SK-N-SH (cell line): Measurements from ENCODE around the gene FCRL6. TPM values are rescaled to one million over a fixed set of nuclear protein-coding genes. Genes with fewer than 3 reads are reported as not detected.

Source experiments
- CTCF ChIA-PET: fragments of 300-600, 350-600 bp; formaldehyde crosslinking; extraction: SDS; loops from one replicate; lab custom pipeline; 2021; lab: Yijun Ruan, JAX
- POLR2A ChIA-PET: fragments of 350-600 bp; sonication (Branson Sonifier 250); formaldehyde crosslinking; extraction: SDS; loops from one replicate; lab custom pipeline; 2020; ENCODE audit warnings: antibody characterized with exemption, inconsistent platforms; lab: Yijun Ruan, JAX
- DNase-seq: peaks from one replicate; pipeline ENCODE4 v3.0.0; 2012
- H2AFZ ChIP-seq: fragments of 200-600 bp; sonication (generic); 2 replicates; pipeline ENCODE4 v1.8.1; 2016; ENCODE audit warnings: antibody characterized with exemption, mild to moderate bottlenecking, low read depth
- H3F3A ChIP-seq: fragments of 200-600 bp; sonication (generic); replicated peaks from 2 replicates; pipeline ENCODE3; 2016; ENCODE audit warnings: antibody characterized with exemption, mild to moderate bottlenecking; ENCODE audit not compliant: insufficient read depth
- H3K27ac ChIP-seq, 2 experiments: fragments of 200-500 bp in 1 of 2; fragments of 200-600 bp in 1 of 2; sonication (Bioruptor generic) in 1 of 2; sonication (generic), shearing (Covaris generic) in 1 of 2; 2 replicates each; pipeline versions ENCODE4 v1.5.1 to v1.6.1; 2014 to 2016; ENCODE audit warnings: low read depth in 2 of 2, inconsistent platforms in 1 of 2, low read length in 1 of 2, mild to moderate bottlenecking in 1 of 2, mixed read lengths in 1 of 2
- H3K27me3 ChIP-seq: fragments of 200-600 bp; sonication (generic), shearing (Covaris generic); 2 replicates; pipeline ENCODE4 v1.6.1; 2016; ENCODE audit warnings: mixed run types; ENCODE audit not compliant: insufficient read depth
- H3K36me3 ChIP-seq, 2 experiments: fragments of 200-500 bp in 1 of 2; fragments of 200-600 bp in 1 of 2; sonication (Bioruptor generic) in 1 of 2; sonication (generic) in 1 of 2; replicated peaks in 1 of 2; 2 replicates each; pipeline versions ENCODE3 to v1.5.1; 2014 to 2016; ENCODE audit warnings: low read length in 1 of 2, mild to moderate bottlenecking in 1 of 2; ENCODE audit not compliant: insufficient read depth in 2 of 2, control insufficient read depth in 1 of 2
- H3K4me1 ChIP-seq, 2 experiments: fragments of 200-500 bp in 1 of 2; fragments of 200-600 bp in 1 of 2; sonication (Bioruptor generic) in 1 of 2; sonication (generic), shearing (Covaris generic) in 1 of 2; 2 replicates each; pipeline versions ENCODE4 v1.5.1 to v1.6.1; 2014 to 2016; ENCODE audit warnings: low read depth in 1 of 2, low read length in 1 of 2, mixed run types in 1 of 2; ENCODE audit not compliant: insufficient read depth in 2 of 2, control insufficient read depth in 1 of 2
- H3K4me2 ChIP-seq: fragments of 200-600 bp; sonication (generic), shearing (Covaris generic); 2 replicates; pipeline ENCODE4 v1.6.1; 2017; ENCODE audit warnings: mixed run types
- H3K4me3 ChIP-seq, 2 experiments: fragments of 200-500 bp in 1 of 2; fragments of 200-600 bp in 1 of 2; sonication (Bioruptor generic) in 1 of 2; sonication (generic), shearing (Covaris generic) in 1 of 2; 2 replicates each; pipeline versions ENCODE4 v1.5.1 to v1.8.1; 2014 to 2016; ENCODE audit warnings: low read depth in 2 of 2, inconsistent platforms in 1 of 2, low read length in 1 of 2, mild to moderate bottlenecking in 1 of 2, mixed read lengths in 1 of 2, moderate library complexity in 1 of 2
- H3K79me2 ChIP-seq: fragments of 200-600 bp; sonication (generic); 2 replicates; pipeline ENCODE4 v1.8.1; 2017; ENCODE audit warnings: mild to moderate bottlenecking; ENCODE audit not compliant: insufficient read depth
- H3K9ac ChIP-seq: fragments of 200-600 bp; sonication (generic); 2 replicates; pipeline ENCODE4 v1.6.1; 2017; ENCODE audit warnings: mixed run types
- H3K9me2 ChIP-seq: fragments of 200-600 bp; sonication (generic); 2 replicates; pipeline ENCODE4 v1.6.1; 2017; ENCODE audit warnings: mixed run types
- H3K9me3 ChIP-seq: fragments of 200-600 bp; sonication (generic); 2 replicates; pipeline ENCODE4 v1.6.1; 2017; ENCODE audit warnings: mixed run types, mild to moderate bottlenecking, moderate library complexity
- H4K20me1 ChIP-seq: fragments of 200-600 bp; sonication (generic); 2 replicates; pipeline ENCODE4 v1.6.1; 2017; ENCODE audit warnings: mild to moderate bottlenecking, mixed run types; ENCODE audit not compliant: insufficient read depth
- CHD2 ChIP-seq: fragments of 150-350 bp; IDR thresholded peaks from 2 replicates; pipeline ENCODE4 v1.6.1; 2018; ENCODE audit warnings: low read length; ENCODE audit not compliant: partially characterized antibody
- ELF1 ChIP-seq: IDR thresholded peaks from 2 replicates; pipeline ENCODE4 v1.4.0; 2012
- EZH2phosphoT487 ChIP-seq: fragments of 200-600 bp; sonication (generic); IDR thresholded peaks from 2 replicates; pipeline ENCODE4 v1.6.1; 2017; ENCODE audit warnings: low read depth, mixed run types, mild to moderate bottlenecking, antibody characterized with exemption, moderate library complexity, borderline replicate concordance
- FOXM1 ChIP-seq: IDR thresholded peaks from 2 replicates; pipeline ENCODE4 v1.4.0; 2012; ENCODE audit warnings: low read depth, mild to moderate bottlenecking
- IRF3 ChIP-seq: fragments of 150-350 bp; IDR thresholded peaks from 2 replicates; pipeline ENCODE4 v1.6.1; 2016; ENCODE audit warnings: mild to moderate bottlenecking, low read depth, low read length
- JUND ChIP-seq: IDR thresholded peaks from 2 replicates; pipeline ENCODE4 v1.4.0; 2012
- MAX ChIP-seq: IDR thresholded peaks from 2 replicates; pipeline ENCODE4 v1.4.0; 2012; ENCODE audit warnings: low read depth
- NFIC ChIP-seq: IDR thresholded peaks from 2 replicates; pipeline ENCODE4 v1.4.0; 2012; ENCODE audit warnings: borderline replicate concordance
- RFX5 ChIP-seq: IDR thresholded peaks from 2 replicates; pipeline ENCODE4 v1.6.1; 2012; ENCODE audit warnings: mild to moderate bottlenecking, improper control_type of control experiment, low read length
- SIN3A ChIP-seq: IDR thresholded peaks from 2 replicates; pipeline ENCODE4 v1.6.1; 2012; ENCODE audit warnings: low read depth, mild to moderate bottlenecking, low read length, moderate library complexity, borderline replicate concordance
- SMC3 ChIP-seq: IDR thresholded peaks from 2 replicates; pipeline ENCODE4 v1.6.1; 2012; ENCODE audit warnings: low read depth, low read length, improper control_type of control experiment
- YY1 ChIP-seq: IDR thresholded peaks from 2 replicates; pipeline ENCODE4 v1.4.0; 2012; ENCODE audit warnings: low read depth, mild to moderate bottlenecking
- WGBS: methylation state at CpG from one replicate; pipeline ENCODE4 v1.1.6; 2017; ENCODE audit warnings: low lambda C conversion rate; 5-methylcytosine and 5-hydroxymethylcytosine counted together
- polyA plus RNA-seq, 3 experiments: library from polyadenylated mRNA; depleted of rRNA; stranded (reverse); fragments of >200 nt; gene quantifications; 2 replicates each; pipeline ENCODE4 v1.2.3, GENCODE V29; 2012

FCRL6 gene
- polyA plus RNA-seq, 1 of the 3 experiments (the other 2 are of a cell fraction), result not detected

- Histone ChIP-seq H4K20me1 (no peaks in the 10 kb centered on the region), H3F3A (no peaks in the 10 kb centered on the region), H3K36me3 (no peaks in the 10 kb centered on the region), H3K4me2 (no peak overlapping the region), H3K9ac (no peak overlapping the region), H3K4me3 (no peak overlapping the region), H3K4me1 (no peaks in the 10 kb centered on the region; a peak in 1 of 4 replicates), H2AFZ (no peak overlapping the region), H3K79me2 (no peaks in the 10 kb centered on the region), H3K9me2 (no peaks in the 10 kb centered on the region), H3K27me3 (no peaks in the 10 kb centered on the region), H3K9me3 (no peaks in the 10 kb centered on the region), H3K27ac (no peak overlapping the region)
- TF ChIP-seq RFX5 (no peak), FOXM1 (no peak), NFIC (no peak), SMC3 (no peak), MAX (no peak), EZH2phosphoT487 (no peak), JUND (no peak)
- CTCF ChIA-PET, result interaction anchor here (1.5 to 23.5 kb wide), 11 partner anchors 10 to 145 kb away, joined by 3 to 533 read pairs (median 14); partner anchors contain the start of gene IGSF9
- POLR2A ChIA-PET, result interaction anchor here (1.8 kb wide), 1 partner anchor 90 kb away, joined by 6 read pairs; no protein-coding TSS in a partner anchor
- no peak for DNase-seq
- WGBS, result 88% methylated on average over 8 of the region's 8 CpGs
Measured at GRCh38 chr1:159800177-159800930, 1.8 kb upstream of the FCRL6 start.

GRCh38 chr1:159803956-159804689 is 2.0 kb downstream of the FCRL6 start:
- ChIA-PET CTCF (interaction anchor here (1.0 to 23.5 kb wide), 4 partner anchors 23 to 203 kb away, joined by 4 to 533 read pairs (median 22); partner anchors contain the start of gene DUSP23), POLR2A (no interaction called here)
- Histone ChIP-seq H3K27me3 (no peaks in the 10 kb centered on the region), H4K20me1 (no peaks in the 10 kb centered on the region), H3K79me2 (no peaks in the 10 kb centered on the region), H3F3A (no peaks in the 10 kb centered on the region), H2AFZ (no peak overlapping the region), H3K36me3 (no peaks in the 10 kb centered on the region), H3K4me2 (no peak overlapping the region), H3K9me2 (no peaks in the 10 kb centered on the region), H3K4me3 (no peak overlapping the region), H3K4me1 (no peaks in the 10 kb centered on the region; a peak in 1 of 4 replicates), H3K9me3 (no peaks in the 10 kb centered on the region), H3K27ac (no peak overlapping the region), H3K9ac (no peak overlapping the region)
- 70% methylated on average over 7 of the region's 7 CpGs for WGBS
- TF ChIP-seq ELF1, result no peak
- no peak for TF ChIP-seq CHD2
- TF ChIP-seq IRF3, result no peak
- TF ChIP-seq SIN3A, result no peak
- TF ChIP-seq YY1, result no peak
- DNase-seq, result no peak
